Astrocyte of the cerebellum (primary cell): ENCODE data around the gene TMSB4X.
"Not testable (repeated sequence)": the region's sequence is repeated elsewhere in the genome, so short reads cannot be mapped to it uniquely, and the experiment has no call there.

Source experiments
- DNase-seq: peaks from one replicate; pipeline ENCODE4 v3.0.0-alpha.2; 2011; ENCODE audit warnings: low read depth
- H3K4me3 ChIP-seq: 2 replicates; pipeline ENCODE4 v1.5.1; 2011; ENCODE audit warnings: mild to moderate bottlenecking, low read depth, low read length, moderate library complexity
- in situ Hi-C: cut with HindIII; loops from 2 replicates; pipeline ENCODE4 v1.10.0; 2017; ENCODE audit warnings: low sequenced_read_pairs
- TF ChIP-seq, protein P1 (sequence below): IDR thresholded peaks from 2 replicates; pipeline ENCODE4 v1.5.1; 2012; ENCODE audit warnings: low read length, low read depth, moderate library complexity, mild to moderate bottlenecking; ENCODE audit errors: missing control alignments

TMSB4X gene

DNA sequence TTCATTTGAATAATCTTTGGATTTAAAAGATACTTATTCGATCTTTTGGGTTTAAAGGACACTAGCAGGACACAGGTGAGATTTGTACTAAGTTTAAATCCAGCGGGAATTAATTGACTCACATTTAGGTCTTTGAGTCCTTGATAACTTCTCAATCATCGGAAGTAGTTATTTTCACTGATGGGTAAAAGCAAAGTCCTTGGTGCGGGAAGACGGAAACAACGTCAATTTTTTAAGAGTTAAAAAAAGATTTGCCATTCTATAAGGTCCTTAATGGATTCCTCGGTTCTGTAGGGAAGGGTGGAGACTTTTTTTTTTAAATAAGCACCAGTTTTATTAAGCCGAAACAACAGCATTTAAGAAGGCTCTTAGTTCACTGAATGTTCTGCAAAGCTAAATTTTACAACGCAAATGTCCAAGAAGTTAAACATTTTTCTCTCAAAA is 2.9 kb downstream of the TMSB4X start:
- TF ChIP-seq, protein P1, sequence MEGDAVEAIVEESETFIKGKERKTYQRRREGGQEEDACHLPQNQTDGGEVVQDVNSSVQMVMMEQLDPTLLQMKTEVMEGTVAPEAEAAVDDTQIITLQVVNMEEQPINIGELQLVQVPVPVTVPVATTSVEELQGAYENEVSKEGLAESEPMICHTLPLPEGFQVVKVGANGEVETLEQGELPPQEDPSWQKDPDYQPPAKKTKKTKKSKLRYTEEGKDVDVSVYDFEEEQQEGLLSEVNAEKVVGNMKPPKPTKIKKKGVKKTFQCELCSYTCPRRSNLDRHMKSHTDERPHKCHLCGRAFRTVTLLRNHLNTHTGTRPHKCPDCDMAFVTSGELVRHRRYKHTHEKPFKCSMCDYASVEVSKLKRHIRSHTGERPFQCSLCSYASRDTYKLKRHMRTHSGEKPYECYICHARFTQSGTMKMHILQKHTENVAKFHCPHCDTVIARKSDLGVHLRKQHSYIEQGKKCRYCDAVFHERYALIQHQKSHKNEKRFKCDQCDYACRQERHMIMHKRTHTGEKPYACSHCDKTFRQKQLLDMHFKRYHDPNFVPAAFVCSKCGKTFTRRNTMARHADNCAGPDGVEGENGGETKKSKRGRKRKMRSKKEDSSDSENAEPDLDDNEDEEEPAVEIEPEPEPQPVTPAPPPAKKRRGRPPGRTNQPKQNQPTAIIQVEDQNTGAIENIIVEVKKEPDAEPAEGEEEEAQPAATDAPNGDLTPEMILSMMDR, result no peak
- DNase-seq, result no peak
- peak overlapping the region; percentile 8 for H3K4me3 ChIP-seq
- in situ Hi-C loops, result no loop called here

DNA sequence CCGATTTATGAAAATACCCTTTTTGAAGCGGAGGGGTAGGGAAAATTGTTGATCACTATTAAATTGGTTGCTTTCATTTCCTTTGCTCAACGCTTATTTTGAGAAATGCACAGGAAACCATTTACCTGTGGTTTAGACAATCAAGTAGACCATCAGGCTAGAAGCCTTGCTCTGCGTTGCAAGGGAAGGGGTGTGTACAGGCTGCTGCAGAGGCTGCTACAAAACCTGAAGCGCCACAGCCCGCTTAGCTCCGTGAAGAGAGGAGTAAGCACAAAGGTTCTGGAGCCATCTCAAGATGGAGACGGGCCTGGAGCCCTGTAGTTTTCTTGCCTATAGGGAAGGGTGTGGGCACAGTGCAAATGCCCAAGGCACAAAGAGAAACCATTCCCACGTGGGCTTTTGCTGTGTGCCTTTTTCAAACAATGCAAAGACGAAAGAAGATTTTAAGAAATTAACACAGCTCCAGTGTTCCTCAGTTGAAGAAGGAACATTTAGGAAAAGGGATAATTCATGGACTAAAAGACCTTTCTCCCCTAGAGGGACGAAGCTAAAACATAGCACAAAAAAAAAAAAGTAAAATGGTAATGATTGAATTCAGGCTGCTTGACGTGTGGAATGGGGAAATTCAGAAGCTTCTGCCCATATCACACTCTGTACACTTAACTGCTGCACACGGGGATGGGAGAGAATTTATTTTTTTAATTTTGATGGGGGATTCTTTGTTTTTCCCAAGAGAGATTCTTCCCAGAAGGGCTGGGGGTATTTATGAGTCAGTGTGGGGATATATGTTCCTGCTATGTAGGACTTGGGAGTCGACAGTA is 3.5 kb downstream of the TMSB4X start:
- TF ChIP-seq, protein P1, result no peak
- peak overlapping the region; percentile 8 for H3K4me3 ChIP-seq
- in situ Hi-C loops, result no loop called here
- no peak for DNase-seq

DNA sequence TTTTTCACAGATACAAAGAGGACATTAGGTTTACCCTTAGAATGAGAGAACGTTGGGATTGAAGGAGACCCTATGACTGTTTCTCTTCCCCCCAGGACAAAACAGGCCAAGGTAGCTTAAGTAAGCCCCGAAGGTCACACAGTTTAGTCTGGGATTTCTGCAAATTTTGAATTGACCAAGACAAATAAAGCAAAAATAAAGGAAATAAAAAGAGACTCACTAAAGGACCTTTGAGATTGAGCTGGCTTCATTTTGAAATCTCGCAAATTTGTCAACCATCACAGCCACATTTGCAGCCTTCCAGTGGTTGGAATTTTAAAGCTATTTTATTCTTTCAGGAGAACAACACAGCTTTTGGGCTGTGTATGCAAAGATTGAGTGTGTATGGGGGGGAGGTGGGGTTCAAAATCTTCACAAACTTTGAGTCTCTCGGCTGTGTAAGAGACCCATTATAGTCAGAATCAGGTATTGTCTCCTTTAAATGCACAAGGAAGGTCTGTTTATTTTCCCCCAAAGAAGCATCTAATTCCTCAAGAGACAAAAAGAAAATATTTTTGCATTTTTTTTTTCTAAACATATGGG is 4.2 kb downstream of the TMSB4X start:
- in situ Hi-C loops, result no loop called here
- no peak overlapping the region for H3K4me3 ChIP-seq
- TF ChIP-seq, protein P1, result no peak
- no peak for DNase-seq

DNA sequence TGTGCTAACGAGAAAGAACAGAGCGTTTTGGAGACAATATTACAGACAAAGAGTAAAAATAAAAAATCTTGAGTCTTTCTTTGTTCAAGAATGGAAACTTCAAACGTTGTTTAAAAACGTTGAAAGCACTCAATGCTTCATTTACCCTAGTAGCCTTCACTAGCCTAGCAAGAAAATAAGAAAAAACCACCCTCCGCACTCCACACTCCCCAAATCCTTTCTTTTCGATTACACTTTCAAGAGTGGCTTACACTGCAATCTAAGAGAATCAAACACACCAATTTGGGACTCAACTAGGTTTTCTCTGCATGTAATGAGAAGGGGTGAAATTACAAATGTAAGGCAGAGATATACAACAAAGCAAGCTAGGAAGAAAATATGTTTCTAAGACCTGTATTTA is 4.7 kb downstream of the TMSB4X start:
- DNase-seq, result no peak
- no peak overlapping the region for H3K4me3 ChIP-seq
- in situ Hi-C loops, result no loop called here
- TF ChIP-seq, protein P1, result no peak

DNA sequence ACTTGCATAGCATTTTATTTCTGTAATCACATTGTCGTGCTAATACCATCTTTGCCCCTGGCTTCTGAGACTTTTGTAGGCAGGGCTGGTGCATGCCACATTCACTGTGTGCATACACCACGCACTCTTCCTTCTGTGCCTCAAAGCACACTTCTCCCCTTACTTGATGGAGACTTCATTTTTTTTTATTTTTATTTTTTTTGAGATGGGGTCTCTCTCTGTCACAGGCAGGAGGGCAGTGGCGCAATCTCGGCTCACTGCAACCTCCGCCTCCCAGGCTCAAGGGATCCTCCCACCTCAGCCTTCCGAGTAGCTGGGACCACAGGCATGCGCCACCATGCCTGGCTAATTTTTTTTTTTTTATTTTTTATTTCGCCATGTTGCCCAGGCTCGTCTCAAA is 5.1 kb downstream of the TMSB4X start:
- in situ Hi-C loops, DNase-seq, H3K4me3 ChIP-seq: not testable (repeated sequence)

DNA sequence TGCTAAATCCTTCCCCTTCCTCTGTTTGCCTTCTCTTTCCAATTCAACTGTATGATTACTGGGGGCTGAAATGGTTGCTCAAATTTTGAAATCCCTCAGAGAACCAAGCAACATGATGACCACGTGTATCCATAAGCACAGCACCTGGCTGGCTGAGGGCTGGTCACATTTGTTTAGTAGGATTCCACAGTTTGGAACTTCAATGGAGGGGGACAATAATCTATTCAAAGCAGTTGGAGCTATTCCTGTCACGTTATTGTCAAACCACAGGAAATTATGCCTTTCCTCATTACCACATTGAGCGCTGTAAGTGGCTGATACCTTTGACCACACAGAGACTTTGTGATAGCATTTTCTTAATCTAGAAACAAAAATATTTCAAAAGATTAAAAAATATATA is 7.0 kb downstream of the TMSB4X start:
- in situ Hi-C loops, result no loop called here
- DNase-seq, result no peak
- H3K4me3 ChIP-seq, result no peak overlapping the region
- TF ChIP-seq, protein P1, result no peak

DNA sequence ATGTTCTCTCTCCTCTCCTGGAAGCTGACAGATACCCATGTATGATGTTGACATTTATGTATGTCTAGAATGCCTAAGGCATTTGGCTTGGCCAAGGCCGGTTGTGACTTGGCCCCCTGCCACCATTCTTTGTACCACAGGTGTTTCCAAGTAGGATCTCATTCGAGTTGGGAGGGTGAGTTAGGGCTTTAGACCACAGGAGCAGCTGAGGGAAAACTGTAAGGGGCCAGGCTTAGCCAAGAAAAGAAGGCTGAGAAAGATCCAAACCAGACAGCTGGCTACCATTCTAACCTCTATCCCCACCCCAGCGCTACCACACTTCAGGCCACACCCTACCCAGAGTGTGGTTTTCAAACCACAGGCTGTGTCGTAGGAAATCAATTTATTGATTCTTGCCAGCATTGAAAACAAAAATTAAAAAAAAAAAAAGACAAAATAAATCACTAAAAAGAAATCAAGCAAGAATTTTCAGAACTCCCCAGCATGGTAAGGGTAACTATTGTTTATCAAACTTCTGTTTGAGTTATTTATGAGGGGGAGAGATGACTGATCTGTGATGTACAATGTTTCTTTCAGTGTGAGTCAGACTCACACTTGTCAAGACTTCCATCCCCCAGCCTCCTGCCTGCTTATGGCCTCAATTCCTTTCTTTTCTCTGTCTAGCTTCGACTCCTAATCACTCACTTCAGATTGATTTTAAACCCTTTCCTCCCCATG is 9.9 kb downstream of the TMSB4X start:
- no peak overlapping the region for H3K4me3 ChIP-seq
- TF ChIP-seq, protein P1, result no peak
- DNase-seq, result peak; percentile 73
- in situ Hi-C loops, result no loop called here
